Keratinocyte (primary cell): ENCODE data around the gene LSAMP. TPM values are rescaled to one million over a fixed set of nuclear protein-coding genes. Genes with fewer than 3 reads are reported as not detected.

ENCODE experiments used
- DNase-seq: peaks from one replicate; pipeline ENCODE4 v3.0.0-alpha.2; 2011; ENCODE audit warnings: low read depth, missing footprints, low spot score
- FAIRE-seq: peaks from 2 replicates; lab custom pipeline; 2011; peaks lifted over from hg19 to GRCh38; lab: Jason Lieb, UNC
- H2AFZ ChIP-seq: 2 replicates; pipeline ENCODE4 v1.6.0; 2012; ENCODE audit warnings: low read length, control low read depth, inconsistent platforms; ENCODE audit not compliant: control insufficient read depth
- H3K27ac ChIP-seq: 2 replicates; pipeline ENCODE4 v1.5.1; 2011; ENCODE audit warnings: low read length; ENCODE audit not compliant: control insufficient read depth, insufficient read depth
- H3K27me3 ChIP-seq: 3 replicates; pipeline ENCODE4 v1.6.0; 2011; ENCODE audit warnings: low read length; ENCODE audit not compliant: control insufficient read depth, insufficient read depth; ENCODE audit errors: extremely low read depth
- H3K36me3 ChIP-seq, 2 experiments: 2 replicates in 1 of 2; 3 replicates in 1 of 2; pipeline ENCODE4 v1.5.1; 2011; ENCODE audit warnings: low read length in 2 of 2, mild to moderate bottlenecking in 1 of 2; ENCODE audit not compliant: control insufficient read depth in 2 of 2, insufficient read depth in 2 of 2; ENCODE audit errors: extremely low read depth in 1 of 2
- H3K4me1 ChIP-seq: 3 replicates; pipeline ENCODE4 v1.5.1; 2011; ENCODE audit warnings: low read length; ENCODE audit not compliant: control insufficient read depth, insufficient read depth; ENCODE audit errors: extremely low read depth
- H3K4me2 ChIP-seq: 3 replicates; pipeline ENCODE4 v1.6.0; 2011; ENCODE audit warnings: low read depth, low read length; ENCODE audit not compliant: control insufficient read depth, insufficient read depth; ENCODE audit errors: extremely low read depth
- H3K4me3 ChIP-seq, 3 experiments: fragments of 200-600 bp in 1 of 3; sonication (generic) in 1 of 3; 2 replicates in 2 of 3; 3 replicates in 1 of 3; pipeline ENCODE4 v1.5.1; 2011 to 2016; ENCODE audit warnings: low read length in 3 of 3, mild to moderate bottlenecking in 3 of 3, control low read depth in 2 of 3, inconsistent platforms in 1 of 3, low read depth in 1 of 3, mixed read lengths in 1 of 3, mixed run types in 1 of 3, moderate library complexity in 1 of 3; ENCODE audit not compliant: control insufficient read depth in 2 of 3, insufficient read depth in 2 of 3; ENCODE audit errors: extremely low read depth in 1 of 3
- H3K79me2 ChIP-seq: 2 replicates; pipeline ENCODE4 v1.6.0; 2012; ENCODE audit warnings: low read length; ENCODE audit not compliant: control insufficient read depth, insufficient read depth
- H3K9ac ChIP-seq: 3 replicates; pipeline ENCODE4 v1.6.0; 2011; ENCODE audit warnings: low read length; ENCODE audit not compliant: control insufficient read depth, insufficient read depth; ENCODE audit errors: extremely low read depth
- H3K9me1 ChIP-seq: 3 replicates; pipeline ENCODE4 v1.6.0; 2011; ENCODE audit warnings: low read length; ENCODE audit not compliant: control insufficient read depth, insufficient read depth; ENCODE audit errors: extremely low read depth
- H3K9me3 ChIP-seq: 2 replicates; pipeline ENCODE4 v1.5.1; 2012; ENCODE audit warnings: low read depth, low read length; ENCODE audit not compliant: control insufficient read depth
- H4K20me1 ChIP-seq: 3 replicates; pipeline ENCODE4 v1.6.0; 2011; ENCODE audit warnings: low read length; ENCODE audit not compliant: control insufficient read depth, insufficient read depth; ENCODE audit errors: extremely low read depth
- CTCF ChIP-seq, 3 experiments: IDR thresholded peaks in 1 of 3; conservative IDR thresholded peaks in 1 of 3; optimal IDR thresholded peaks in 1 of 3; 2 replicates in 2 of 3; 3 replicates in 1 of 3; pipeline versions ENCODE3 to v1.5.1; 2011; ENCODE audit warnings: low read length in 3 of 3, mild to moderate bottlenecking in 3 of 3, moderate library complexity in 2 of 3, control low read depth in 1 of 3, inconsistent platforms in 1 of 3; ENCODE audit not compliant: insufficient read depth in 2 of 3; ENCODE audit errors: extremely low read depth in 1 of 3
- EZH2 ChIP-seq: IDR thresholded peaks from one replicate; pipeline ENCODE4 v1.6.1; 2012; ENCODE audit warnings: inconsistent platforms, mild to moderate bottlenecking, low read length, moderate library complexity
- dilution Hi-C: fragments of 300-500 bp; cut with MboI; formaldehyde crosslinking; loops from one replicate; pipeline ENCODE4 v1.7.0; 2020; ENCODE audit warnings: low sequenced_read_pairs; ENCODE audit not compliant: extremely low pct_ligation_motif_present
- polyA plus RNA-seq, 5 experiments: library from polyadenylated mRNA; depleted of rRNA in 3 of 5; stranded (reverse) in 3 of 5; stranded (forward) in 1 of 5; unstranded in 1 of 5; fragments of >200 nt; gene quantifications; 1 replicate in 1 of 5; 2 replicates in 3 of 5; 3 replicates in 1 of 5; pipeline versions ENCODE4 v1.2.1 to v1.2.3, GENCODE V29; 2011 to 2012; ENCODE audit warnings: missing spikeins in 2 of 5, low read depth in 1 of 5, low replicate concordance in 1 of 5

The LSAMP gene
- polyA plus RNA-seq, 1 donor (not counting 4 experiments of a cell fraction or from before 2014, with no cell fraction given), result 0.12 TPM

DNA sequence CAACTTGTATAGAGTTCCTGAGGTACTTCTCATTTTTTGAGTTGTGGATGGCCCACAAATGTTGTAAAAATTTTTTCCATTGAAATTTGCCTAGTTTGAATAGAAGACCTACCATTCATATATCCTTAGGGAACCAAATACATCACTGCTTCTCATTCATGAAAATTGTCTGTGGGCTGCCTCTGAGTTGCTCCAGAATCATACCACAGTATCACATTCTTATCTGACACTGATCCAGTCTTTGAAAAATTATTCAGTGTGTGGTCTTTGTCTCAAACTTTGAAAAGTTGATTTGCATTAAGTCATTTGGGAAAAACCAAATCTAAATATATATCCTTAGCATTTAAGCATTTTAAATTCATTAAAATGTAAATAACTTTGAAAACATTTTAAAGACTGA lies 321.1 kb downstream of the LSAMP start:
- H3K4me2 ChIP-seq, result no peak overlapping the region
- H3K4me1 ChIP-seq, result no peaks in the 10 kb centered on the region
- no peaks in the 10 kb centered on the region for H3K9me3 ChIP-seq
- FAIRE-seq (no peak), DNase-seq (no peak)
- H3K4me3 ChIP-seq, result no peak overlapping the region
- H3K9ac ChIP-seq, result no peak overlapping the region
- no peaks in the 10 kb centered on the region for H3K79me2 ChIP-seq
- dilution Hi-C loops, result no loop called here
- no peak for TF ChIP-seq CTCF (optimal IDR thresholded peaks at IDR 0.05 in 1 of 3, IDR thresholded peaks at IDR 0.05 in 1 of 3, conservative IDR thresholded peaks at IDR 0.05 in 1 of 3; ENCODE audit: extremely low read depth in 1 of 3, insufficient read depth in 2 of 3, low read length in 3 of 3)
- TF ChIP-seq EZH2, result no peak
- H2AFZ ChIP-seq, result no peak overlapping the region
- no peaks in the 10 kb centered on the region for H3K9me1 ChIP-seq
- H3K27ac ChIP-seq, result no peak overlapping the region
- H4K20me1 ChIP-seq, result no peaks in the 10 kb centered on the region
- H3K27me3 ChIP-seq, result no peaks in the 10 kb centered on the region
- H3K36me3 ChIP-seq, result no peaks in the 10 kb centered on the region

- no peak overlapping the region for H3K4me2 ChIP-seq
- DNase-seq, result no peak
- no peak overlapping the region for H3K9ac ChIP-seq
- H3K27ac ChIP-seq, result no peak overlapping the region
- H3K4me1 ChIP-seq, result no peaks in the 10 kb centered on the region
- no peak for FAIRE-seq
- H3K27me3 ChIP-seq, result no peaks in the 10 kb centered on the region
- TF ChIP-seq EZH2, result no peak
- no peak for TF ChIP-seq CTCF (optimal IDR thresholded peaks at IDR 0.05 in 1 of 3, IDR thresholded peaks at IDR 0.05 in 1 of 3, conservative IDR thresholded peaks at IDR 0.05 in 1 of 3; ENCODE audit: extremely low read depth in 1 of 3, insufficient read depth in 2 of 3, low read length in 3 of 3)
- dilution Hi-C loops, result no loop called here
- H3K79me2 ChIP-seq, result no peaks in the 10 kb centered on the region
- no peak overlapping the region for H3K4me3 ChIP-seq
- no peaks in the 10 kb centered on the region for H4K20me1 ChIP-seq
- H3K9me1 ChIP-seq, result no peaks in the 10 kb centered on the region
- no peaks in the 10 kb centered on the region for H3K9me3 ChIP-seq
- H3K36me3 ChIP-seq, result no peaks in the 10 kb centered on the region
- no peak overlapping the region for H2AFZ ChIP-seq
Measured at GRCh38 chr3:116118475-116119169, 326.7 kb downstream of the LSAMP start.
